Ovary (tissue), 3 donors: ENCODE data around the gene DRD3.

ENCODE experiments used
- EP300 ChIP-seq: sonication (generic); formaldehyde crosslinking; IDR thresholded peaks from one replicate; pipeline ENCODE4 v1.6.1; 2017; ENCODE audit warnings: antibody characterized with exemption
- POLR2A ChIP-seq: fragments of 450-650 bp; IDR thresholded peaks from one replicate; pipeline ENCODE4 v1.6.1; 2017; ENCODE audit warnings: antibody characterized with exemption, mild to moderate bottlenecking, moderate library complexity
- TF ChIP-seq, protein P1 (sequence below), 3 donors: fragments of 450-650 bp in 2 of 3; fragments of 200-600 bp in 1 of 3; IDR thresholded peaks; one replicate each; pipeline versions ENCODE4 v1.5.1 to v1.8.0; 2016 to 2022; ENCODE audit warnings: antibody characterized with exemption in 3 of 3, mild to moderate bottlenecking in 1 of 3
- donor health status: DM: no; HTN: no; CAD: no.

DNA sequence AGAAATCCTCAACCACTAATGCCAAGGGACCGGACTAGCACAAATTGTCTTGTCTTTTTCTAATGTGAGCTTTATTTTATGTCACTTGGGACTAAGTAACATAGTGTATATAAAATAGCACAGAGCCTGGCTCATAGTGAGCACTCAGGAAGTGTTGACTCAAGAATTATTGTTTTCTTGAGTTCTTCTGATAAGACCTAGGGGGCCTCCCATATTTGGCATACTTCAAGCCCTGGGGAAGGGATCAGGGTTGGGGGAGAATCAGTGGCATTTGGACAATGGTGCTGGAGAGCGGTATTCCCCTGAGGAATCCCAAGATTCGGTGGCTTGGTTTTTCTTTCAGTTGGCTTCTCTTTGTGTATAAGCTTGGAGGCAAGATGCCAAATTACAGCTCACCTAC lies 39.2 kb upstream of the DRD3 start:
- TF ChIP-seq, protein P1, sequence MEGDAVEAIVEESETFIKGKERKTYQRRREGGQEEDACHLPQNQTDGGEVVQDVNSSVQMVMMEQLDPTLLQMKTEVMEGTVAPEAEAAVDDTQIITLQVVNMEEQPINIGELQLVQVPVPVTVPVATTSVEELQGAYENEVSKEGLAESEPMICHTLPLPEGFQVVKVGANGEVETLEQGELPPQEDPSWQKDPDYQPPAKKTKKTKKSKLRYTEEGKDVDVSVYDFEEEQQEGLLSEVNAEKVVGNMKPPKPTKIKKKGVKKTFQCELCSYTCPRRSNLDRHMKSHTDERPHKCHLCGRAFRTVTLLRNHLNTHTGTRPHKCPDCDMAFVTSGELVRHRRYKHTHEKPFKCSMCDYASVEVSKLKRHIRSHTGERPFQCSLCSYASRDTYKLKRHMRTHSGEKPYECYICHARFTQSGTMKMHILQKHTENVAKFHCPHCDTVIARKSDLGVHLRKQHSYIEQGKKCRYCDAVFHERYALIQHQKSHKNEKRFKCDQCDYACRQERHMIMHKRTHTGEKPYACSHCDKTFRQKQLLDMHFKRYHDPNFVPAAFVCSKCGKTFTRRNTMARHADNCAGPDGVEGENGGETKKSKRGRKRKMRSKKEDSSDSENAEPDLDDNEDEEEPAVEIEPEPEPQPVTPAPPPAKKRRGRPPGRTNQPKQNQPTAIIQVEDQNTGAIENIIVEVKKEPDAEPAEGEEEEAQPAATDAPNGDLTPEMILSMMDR (IDR thresholded peaks at IDR 0.05): no peak
- TF ChIP-seq POLR2A (no peak), EP300 (no peak)
